ENCODE data around the gene C8G.

C8G gene

DNA sequence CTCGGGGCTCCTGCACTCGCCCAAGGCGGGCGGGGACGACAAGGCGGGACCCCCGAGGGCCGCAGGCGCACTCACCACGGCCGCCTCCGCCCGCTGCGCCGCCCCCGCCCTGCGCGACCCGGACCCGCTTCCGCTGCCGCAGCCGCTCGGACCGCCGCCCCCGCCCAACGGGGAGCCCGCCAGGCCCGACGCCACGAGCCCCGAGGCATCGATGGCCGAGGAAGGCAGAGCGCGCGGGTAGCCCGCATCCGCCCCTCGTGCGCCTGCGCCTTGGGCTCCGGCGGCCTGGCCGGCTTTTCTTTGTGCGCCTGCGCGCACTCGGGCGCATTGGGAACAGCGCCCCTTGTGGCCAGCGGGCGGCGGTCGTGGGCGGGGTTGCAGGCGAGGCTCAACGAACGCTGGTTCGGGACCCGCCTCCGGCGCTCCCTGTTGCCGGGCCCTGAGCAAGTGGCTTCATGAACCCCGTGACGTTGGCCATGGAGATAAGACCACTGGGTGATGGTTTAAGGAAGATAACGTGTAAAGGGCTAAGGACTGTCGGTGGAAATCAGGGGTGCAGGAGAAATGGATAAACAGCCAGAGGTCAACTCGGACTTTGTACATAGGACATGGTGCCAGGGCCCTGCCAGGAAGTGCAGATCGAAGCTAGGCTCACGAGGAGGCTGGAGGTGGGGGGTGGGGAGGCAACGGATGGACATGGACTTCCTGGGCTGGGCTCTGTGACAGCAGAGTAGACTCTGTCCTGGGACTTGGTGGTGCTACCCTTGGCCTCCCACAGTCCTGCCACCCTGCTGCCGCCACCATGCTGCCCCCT is at the start of gene C8G, which contains the start of gene FBXW5:
Gene C8G, plus strand, starts transcription at position 725 of the 814 bp plus-strand sequence. Its CDS starts 78 bp downstream, at position 803.
Gene FBXW5, minus strand, starts transcription at position 220 of the 814 bp plus-strand sequence. CDS start 655 bp downstream, outside the sequence.
- peak; percentile 97 for DNase-seq

DNA sequence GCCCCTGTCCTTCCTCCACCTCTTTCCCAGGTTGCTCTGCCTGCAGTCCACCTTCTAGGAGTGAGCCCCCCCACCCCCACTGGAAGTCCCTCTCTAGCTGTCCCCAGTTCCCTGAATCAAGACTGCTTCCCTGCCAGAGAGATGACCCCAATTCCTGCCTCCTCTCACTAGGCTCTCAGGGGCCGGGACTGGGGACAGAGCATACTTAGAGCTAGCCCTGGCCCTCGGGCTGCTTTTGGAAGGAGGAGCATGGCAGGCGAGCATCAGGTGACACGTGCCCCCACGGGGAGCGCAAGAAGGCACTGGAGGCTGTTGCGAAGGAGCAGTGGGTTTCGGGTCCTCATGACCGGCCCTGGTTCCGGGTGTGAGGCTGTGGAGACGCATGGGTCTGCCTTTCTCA is 49.0 kb upstream of the C8G start:
- DNase-seq = no peak

GRCh38 chr9:136898483-136899100 is 46.5 kb upstream of the C8G start:
- no peak for DNase-seq

DNA sequence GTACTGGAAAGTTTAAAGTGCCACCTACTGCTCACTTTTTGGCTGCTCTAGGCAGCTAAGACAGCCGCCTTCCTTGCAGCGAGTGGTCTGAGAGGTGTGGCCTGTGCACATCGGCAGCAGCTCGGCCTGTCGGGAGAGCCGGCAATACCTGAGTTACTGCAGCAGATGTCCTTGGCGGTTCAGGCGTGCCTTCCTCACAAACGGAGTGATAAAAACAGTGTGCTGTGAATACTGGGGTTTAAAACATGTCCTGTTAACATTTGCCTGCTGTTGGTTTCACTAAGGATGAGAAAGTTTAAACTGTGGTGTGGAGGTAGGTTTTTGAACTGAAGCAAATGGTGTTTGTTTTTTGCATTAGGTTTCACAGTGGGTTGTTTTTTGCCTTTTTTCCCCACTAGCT is 45.8 kb upstream of the C8G start:
- no peak for DNase-seq

DNA sequence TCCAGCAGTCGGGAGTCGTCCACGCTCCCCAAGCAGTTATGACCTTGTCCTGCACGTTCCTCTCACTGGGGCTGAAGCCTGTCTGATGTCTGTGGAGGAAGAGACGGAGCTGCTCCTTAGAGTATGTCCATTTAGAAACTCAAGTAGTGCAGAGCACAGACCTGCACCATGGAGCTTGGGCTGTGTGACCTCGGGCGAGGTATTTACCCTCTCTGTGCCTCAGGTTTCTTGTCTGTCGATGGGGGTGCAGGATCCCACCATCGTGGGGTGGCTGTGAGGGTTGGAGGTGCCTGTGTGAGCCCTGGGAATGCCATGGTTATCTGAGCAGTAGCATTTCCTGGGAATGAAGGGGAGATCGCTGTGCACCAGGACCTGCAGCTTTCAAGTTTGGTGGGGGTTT is 44.5 kb upstream of the C8G start:
- DNase-seq = no peak

DNA sequence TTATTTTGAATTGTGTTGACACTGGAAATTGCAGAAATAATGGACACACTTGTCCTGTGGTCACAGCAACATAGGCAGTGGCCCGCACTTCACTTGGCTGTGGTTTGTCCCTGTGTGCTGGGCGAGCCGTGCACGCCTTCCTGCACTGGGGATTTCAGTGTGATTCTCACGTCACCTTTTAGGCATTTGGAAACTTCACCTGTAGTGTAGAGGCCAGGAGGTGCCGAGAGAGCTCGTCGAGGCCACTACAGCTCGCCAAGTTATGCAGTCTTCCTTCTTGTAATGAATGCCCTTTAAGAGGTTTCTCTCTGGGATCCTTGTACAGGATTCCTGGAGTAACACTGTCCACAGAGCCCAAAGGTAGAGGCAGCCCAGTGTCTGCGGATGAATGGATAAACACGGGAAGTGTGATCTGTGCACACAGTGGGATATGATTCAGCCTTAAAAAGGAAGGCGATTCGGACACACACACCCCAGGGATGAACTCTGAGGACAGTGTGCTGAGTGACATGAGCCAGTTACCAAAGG is 44.0 kb upstream of the C8G start:
- DNase-seq = no peak

- DNase-seq = no peak
These were observed 43.4 kb upstream of the C8G start for GRCh38 chr9:136901516-136902258.

GRCh38 chr9:136902259-136902821 is 42.7 kb upstream of the C8G start:
- no peak for DNase-seq

DNA sequence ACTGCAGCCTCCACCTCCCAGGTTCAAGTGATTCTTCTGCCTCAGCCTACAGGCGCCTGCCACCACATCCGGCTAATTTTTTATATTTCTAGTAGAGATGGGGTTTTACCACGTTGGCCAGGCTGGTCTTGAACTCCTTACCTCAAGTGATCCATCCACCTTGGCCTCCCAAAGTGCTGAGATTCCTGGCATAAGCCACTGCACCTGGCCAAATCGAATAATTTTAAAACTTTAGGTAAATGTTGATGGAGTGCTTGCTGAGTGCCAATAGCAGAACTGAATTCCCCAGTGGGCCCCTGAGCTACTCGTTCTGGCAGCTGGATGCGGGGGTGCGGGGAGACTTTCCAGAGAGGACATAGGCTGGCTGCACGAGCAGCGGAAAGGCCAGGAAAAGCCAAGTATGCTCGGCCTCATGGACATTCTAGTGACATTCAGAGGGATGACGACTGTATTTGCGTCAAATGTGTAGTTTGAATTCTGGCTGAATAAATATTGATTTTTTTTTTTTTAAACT is 41.9 kb upstream of the C8G start:
- no peak for DNase-seq

GRCh38 chr9:136906266-136906665 is 38.8 kb upstream of the C8G start:
- no peak for DNase-seq

DNA sequence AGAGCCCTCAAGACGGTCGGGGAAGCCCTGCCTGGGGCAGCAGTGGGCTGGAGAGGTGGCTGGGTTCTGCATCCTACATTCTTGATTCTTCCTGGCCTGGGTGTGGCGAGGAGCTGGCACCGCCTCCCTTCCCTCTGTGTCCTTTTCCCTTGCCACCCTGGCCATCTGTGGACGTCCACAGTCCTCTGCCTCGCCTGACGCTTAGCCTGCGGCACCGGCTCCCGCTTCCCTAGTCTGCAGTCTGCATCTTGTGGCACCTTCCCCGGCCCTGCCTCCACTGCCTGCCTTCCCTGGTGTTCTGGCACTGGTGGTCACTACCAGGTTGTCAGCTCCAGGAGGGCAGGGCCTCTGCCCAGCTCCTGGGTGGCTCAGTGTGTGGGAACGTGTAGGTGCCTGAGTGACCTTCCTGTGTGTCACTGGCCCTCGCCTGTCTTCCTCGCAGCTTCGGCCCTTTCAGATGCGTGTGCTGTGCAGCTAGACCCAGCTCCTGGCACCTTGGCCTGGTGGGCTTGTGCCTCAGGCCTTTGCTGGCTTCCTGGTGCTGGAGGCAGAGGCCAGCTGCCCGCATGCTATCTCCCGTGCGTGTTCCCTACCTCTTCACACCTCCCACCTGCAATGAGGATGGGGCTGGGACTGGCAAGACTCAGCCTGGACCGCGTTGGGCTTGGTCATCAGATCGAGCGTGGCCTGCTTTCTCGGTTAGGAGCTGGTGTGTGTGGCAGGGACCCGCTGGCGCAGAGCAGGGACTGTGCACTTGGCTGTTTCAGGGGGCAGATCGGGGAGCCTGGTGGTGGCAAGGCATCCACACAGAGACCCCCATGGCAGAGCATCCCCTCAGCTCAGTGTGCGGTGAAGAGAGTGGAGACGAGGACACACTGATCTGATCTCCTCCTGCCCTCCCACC is 37.8 kb upstream of the C8G start:
- DNase-seq = no peak

DNA sequence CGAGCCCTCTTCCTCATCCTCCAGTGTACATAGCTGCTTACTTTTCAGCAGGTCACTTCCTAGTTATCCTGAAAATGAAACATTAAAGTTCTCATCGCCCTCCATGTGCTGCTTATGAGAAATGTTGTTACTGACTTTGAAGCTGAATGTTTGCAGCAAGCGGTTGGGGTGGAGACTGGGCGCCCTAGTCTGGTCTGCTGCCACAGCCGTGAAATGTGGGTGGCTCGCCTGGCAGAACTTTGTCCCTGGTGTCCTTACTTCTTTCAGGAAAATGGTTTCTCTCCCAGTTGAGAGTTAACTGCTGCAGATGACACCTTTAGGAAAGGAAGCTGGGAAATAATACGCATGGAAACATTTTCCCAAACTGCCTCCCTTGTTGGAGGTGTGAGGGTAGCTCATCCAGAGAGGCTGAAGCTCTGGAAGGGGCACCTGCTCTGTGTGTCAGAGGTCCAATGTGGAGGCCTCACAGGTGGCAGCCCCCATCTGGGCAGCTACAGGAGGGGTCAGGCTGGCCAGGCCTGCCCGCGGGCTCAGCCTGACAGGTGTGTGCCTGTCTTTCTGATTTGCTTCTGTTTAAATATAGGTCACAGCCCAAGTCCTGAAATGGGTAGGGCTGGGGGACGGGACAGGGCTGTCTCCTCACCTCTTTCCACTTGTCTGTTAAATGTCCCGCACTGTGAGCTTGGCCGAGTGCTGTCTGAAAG is 34.7 kb upstream of the C8G start:
- DNase-seq = no peak

DNA sequence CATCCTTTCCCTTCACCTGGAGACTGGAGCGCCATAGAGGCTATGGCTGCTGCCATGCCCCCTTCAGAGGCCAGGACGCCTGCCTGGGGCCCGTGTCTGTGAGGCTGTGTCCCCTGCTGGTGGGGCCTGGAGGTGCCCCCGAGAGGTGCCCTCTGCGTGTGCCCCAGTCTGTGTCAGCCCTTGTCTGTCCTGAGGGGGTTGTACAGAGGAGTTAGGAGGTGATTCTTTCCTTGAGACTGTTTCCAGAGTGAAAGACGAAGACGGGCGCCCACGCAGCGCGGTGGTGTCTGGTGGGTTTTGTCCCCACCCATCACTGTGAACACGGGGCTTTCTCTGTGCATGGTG is 34.2 kb upstream of the C8G start:
- DNase-seq = no peak

GRCh38 chr9:136913701-136914438 is 31.2 kb upstream of the C8G start:
- DNase-seq = no peak

DNA sequence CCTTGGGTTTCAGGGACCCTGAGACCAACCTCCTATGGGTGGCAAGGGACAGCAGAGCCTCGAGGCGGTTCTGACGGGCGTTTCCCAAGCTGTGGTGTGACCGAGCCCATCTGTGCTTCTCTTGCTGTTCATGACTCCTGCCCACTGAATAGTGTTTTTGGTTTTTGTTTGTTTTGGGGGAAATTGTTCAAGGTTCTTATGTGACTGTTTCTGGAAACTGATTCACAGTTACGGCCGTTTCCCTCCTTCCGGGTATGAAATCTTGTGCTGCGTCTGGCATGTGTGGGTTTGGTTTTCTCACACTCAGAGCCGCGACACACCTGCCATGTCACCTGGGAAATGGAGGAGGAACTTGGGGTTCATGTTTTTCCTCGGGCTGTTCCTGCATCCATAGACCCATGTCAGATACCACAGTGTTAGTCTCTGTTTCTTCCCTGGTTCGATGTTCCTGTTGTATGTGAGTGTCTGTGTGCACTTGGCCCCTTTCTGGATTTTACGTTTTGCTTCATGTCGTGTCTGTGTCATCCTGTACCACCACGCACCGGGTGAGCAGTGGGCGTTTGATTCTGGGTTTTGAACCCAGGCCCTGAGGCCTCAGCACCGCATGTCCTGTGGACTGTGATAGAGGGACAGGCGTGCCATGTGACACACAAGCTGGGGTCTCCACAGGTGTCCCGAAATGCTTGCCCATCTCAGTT is 29.3 kb upstream of the C8G start:
- DNase-seq = no peak

- DNase-seq = no peak
These were observed 28.5 kb upstream of the C8G start for GRCh38 chr9:136916330-136917184.

DNA sequence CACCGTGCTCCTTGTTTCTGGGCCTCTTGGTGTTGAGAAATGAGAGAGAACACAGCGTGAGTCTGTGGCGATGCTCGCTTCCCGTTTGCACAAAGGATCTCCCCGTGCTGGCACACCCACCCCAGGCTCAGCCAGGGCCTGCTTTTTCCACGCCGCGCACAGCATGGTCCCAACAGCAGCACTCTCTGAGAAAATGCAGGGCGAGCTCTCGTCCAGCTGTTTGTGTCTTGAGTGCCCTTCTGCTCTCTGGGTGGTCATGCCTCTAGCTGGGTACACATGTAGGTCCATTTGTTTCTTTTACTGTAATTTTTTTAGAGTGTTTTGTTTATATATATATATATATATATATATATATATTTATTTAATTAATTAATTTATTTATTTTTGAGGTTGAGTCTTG is 27.1 kb upstream of the C8G start:
- DNase-seq = no peak

GRCh38 chr9:136920069-136920468 is 25.0 kb upstream of the C8G start:
- DNase-seq = no peak

DNA sequence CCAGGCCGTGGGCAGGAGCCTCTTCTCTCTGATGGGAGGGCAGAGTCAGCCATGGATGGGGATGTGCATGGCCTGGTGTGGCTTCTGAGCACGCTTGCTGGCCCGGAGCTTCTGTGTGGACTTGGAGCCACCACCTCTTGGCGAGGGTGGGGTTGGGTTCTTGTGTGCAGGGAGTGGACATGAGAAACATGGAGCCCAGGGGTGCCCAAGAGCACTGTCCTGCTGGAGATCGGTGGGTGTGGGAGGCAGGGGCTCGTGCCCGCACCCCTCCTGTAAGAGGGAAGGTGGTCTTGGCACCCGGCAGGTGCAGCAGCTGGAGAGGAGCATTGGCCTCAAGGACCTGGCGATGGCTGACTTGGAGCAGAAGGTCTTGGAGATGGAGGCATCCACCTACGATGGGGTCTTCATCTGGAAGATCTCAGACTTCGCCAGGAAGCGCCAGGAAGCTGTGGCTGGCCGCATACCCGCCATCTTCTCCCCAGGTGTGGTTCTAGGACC is 24.3 kb upstream of the C8G start:
- DNase-seq = no peak

Measured in OCI-M1 (cell line).